ENCODE measurements around the gene HS3ST5.
"Not testable (repeated sequence)": the region's sequence is repeated elsewhere in the genome, so short reads cannot be mapped to it uniquely, and the experiment has no call there.

HS3ST5 gene

DNA sequence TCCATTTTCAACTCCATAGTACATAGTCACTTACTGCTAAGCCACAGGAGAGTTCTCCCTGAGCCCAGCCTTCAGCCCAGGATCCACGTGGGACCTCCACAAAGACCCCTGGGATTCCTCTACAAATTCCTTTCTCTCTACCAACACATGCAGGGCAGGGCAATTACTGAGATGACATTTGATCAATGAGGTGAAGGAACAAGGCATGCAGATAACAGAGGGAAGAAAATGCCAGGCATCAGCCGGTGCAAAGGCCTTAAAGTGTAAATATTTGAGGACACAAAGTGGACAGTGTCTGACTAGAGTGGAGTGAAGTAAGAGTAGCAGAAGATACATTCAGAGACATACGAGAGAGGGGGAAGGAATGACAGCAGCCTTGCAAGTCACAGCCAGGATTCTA lies 70.2 kb downstream of the HS3ST5 start:
- no peak for DNase-seq

DNA sequence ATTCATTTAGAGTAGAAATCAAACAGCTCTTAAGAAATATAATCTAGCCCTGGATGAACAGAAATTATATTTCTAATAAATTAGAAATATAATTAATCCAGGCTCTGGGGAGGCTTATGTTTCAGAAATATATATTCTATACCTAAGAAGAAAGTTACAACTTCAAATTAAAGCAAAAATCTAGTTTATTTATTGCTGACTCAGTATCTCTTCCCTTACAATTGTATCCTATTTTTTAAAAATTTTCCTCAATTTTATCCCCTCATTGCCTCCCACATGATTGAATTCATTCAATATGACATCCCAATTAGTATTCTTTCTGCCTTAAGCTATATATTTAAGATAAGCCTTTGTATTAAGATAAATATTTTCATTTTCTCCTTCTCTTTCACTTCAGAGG lies 71.4 kb downstream of the HS3ST5 start:
- DNase-seq, result no peak

- DNase-seq, result no peak
Measured at GRCh38 chr6:114267897-114268296, 74.9 kb downstream of the HS3ST5 start.

- DNase-seq, result no peak
Measured at GRCh38 chr6:114260810-114261209, 82.0 kb downstream of the HS3ST5 start.

DNA sequence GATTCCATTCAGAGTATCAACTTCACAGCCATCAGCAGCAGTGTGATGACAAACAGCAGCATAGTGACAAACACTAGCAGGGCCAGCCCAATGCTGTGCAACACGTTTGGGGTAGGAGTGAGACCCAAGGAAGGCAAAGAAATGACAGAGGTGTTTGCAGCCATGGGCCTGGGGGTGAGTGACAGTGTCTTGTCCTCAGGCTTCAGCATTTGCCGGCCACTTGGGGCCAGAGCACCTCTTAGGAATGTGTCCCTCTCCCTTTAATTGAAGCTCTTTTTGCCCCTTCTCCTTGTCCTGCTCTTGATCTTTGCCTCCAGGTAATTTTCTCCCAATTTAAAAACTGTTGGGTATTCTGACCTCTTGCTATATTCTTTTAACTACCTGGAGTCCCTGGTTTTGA lies 84.4 kb downstream of the HS3ST5 start:
- DNase-seq, result no peak

GRCh38 chr6:114253431-114253830 lies 89.4 kb downstream of the HS3ST5 start:
- DNase-seq, result no peak

- DNase-seq, result no peak
Measured at GRCh38 chr6:114249522-114249921, 93.3 kb downstream of the HS3ST5 start.

DNA sequence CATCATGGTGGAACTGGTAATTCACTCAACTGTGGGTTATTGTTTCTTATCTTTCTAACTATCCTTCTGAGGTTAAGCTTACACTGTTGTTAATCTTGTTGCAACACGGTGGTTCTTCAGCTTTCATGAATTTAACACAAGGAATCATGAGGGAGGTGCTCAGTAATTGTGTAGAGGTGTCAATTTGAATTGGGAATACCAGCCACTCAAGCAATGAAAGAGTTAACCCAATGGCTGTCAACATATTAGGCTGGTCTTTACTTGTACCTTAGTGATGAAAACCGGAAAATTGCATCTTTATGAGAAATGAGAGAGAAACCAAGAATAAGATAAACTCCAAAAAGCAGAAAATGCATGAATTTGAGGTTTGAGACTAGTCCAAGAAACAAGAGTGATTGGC lies 95.7 kb downstream of the HS3ST5 start:
- no peak for DNase-seq

- no peak for DNase-seq
Measured at GRCh38 chr6:114240796-114241195, 102.0 kb downstream of the HS3ST5 start.

DNA sequence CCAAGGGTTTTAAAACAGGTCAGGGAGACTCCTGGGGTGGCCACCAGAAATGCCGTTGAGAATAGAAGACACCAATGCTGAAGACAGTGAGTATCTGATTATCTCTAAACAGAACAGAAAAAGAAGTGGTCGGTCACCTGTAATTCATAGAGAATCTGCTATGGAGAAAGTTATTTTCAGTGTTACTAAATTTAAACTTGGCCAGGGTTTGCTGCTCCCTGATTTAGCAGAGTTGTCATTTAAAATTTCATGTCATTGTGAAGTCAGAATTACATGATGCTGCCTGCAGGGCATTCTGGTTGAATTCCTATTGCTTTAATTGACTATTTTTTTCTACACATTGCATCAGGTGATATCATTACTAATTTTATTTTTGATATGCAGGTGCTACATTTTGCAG lies 114.1 kb downstream of the HS3ST5 start:
- DNase-seq, result no peak

- DNase-seq, result no peak
Measured at GRCh38 chr6:114227944-114228468, 114.8 kb downstream of the HS3ST5 start.

DNA sequence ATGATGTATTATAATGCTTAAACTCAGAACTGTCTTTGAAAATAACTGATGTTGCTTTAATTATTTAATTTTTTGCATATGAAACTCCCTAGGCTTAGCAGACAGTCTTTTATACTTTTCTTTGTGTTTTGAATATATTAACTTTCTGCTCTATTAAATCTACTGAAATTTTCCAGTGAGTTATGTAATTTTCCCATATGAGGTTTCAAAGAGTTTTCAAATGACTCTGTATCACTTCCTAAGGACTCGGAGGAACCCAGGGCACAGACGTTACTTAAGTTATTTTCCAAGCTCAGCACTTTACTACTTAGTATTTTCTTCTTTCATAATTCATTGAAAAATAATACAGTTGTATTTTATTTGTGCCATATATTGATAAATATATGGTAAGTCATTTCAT lies 122.6 kb downstream of the HS3ST5 start:
- no peak for DNase-seq

- DNase-seq, result no peak
Measured at GRCh38 chr6:114218437-114219340, 124.1 kb downstream of the HS3ST5 start.

DNA sequence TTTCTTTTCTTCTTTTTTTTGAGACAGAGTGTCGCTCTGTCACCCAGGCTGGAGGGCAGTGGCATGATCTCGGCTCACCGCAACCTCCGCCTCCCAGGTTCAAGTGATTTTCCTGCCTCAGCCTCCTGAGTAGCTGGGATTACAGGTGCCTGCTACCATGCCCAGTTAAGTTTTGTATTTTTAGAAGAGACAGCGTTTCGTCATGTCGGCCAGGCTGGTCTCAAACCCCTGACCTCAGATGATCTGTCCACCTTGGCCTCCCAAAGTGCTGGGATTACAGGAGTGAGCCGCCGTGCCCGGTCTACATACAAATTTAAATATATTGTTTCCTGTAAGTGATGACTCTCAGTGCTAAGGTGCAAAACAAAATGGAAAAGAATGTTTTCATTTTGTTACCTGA lies 124.8 kb downstream of the HS3ST5 start:
- DNase-seq, result not testable (repeated sequence)

- DNase-seq, result no peak
Measured at GRCh38 chr6:114216789-114217467, 125.9 kb downstream of the HS3ST5 start.

- DNase-seq, result no peak
Measured at GRCh38 chr6:114210467-114210866, 132.4 kb downstream of the HS3ST5 start.

DNA sequence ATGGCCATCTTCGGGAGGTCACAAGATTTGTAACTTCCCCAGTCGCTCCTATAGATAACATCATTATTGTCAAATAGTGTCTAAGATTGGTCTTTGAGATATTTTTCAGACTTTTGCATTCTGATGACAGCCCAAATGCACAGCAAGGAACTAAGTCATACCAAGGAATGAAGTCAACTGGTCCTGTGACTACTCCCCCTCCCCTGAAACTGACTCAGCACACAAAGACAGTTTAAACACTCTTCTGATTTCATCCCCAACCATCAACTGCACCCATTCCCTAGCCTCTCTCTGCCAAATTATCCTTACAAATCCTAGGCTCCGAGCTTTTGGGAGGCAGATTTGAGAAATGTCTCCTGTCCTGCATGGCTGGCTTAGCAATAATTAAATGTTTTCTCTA lies 139.4 kb downstream of the HS3ST5 start:
- no peak for DNase-seq

- DNase-seq, result no peak
Measured at GRCh38 chr6:114202389-114202788, 140.4 kb downstream of the HS3ST5 start.

- no peak for DNase-seq
Measured at GRCh38 chr6:114200891-114201290, 141.9 kb downstream of the HS3ST5 start.

DNA sequence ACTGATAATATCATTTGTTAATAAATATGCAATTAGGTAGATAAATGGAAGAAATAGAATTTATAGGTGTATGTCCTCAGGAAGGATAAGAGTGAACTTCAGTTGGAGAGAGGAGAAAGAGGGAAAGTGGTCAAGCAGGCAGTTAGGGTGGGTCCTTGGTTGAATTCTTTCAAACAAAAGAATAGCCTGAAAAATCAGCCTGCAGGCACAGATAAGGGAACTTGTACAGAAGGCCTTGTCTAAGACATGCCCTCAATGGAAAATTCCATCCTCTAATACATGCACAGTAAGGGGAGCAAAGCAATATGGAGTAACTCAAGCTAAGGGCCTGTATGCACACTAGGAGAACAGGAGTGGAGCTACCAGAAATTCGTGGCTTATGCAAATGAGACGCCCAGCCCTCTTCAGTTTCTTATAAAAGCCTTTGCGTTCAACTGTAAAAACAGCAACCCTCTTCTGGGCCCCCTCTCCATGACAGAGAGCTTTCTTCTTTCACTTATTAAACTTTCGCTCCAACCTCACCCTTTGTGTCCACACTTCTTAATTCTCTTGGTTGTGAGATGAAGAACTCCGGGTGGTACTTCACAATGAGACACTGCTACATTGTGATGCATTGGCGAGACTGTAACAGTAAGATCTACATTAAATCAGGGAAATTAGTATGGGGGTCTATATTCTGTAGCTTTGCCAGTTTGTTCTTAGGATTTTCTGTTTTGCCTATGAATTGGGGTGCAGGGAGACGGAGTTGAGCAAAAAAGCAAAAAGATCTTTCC lies 147.0 kb downstream of the HS3ST5 start:
- no peak for DNase-seq

DNA sequence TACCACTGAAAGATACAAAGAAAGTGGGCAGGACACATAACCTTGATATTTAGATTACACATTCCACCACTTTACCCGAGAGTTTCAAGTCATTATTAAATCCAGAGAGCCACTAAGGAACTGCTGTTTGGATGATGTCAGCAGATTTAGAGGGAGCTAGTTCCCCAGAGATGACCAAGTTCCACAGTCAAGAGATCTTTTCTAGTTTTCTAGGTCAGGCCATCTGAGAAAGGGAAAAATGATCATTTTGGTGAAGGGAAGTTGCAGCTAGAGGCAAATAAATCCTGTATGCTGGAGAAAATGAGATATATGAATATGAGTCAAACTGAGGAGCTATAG lies 147.8 kb downstream of the HS3ST5 start:
- DNase-seq, result no peak

DNA sequence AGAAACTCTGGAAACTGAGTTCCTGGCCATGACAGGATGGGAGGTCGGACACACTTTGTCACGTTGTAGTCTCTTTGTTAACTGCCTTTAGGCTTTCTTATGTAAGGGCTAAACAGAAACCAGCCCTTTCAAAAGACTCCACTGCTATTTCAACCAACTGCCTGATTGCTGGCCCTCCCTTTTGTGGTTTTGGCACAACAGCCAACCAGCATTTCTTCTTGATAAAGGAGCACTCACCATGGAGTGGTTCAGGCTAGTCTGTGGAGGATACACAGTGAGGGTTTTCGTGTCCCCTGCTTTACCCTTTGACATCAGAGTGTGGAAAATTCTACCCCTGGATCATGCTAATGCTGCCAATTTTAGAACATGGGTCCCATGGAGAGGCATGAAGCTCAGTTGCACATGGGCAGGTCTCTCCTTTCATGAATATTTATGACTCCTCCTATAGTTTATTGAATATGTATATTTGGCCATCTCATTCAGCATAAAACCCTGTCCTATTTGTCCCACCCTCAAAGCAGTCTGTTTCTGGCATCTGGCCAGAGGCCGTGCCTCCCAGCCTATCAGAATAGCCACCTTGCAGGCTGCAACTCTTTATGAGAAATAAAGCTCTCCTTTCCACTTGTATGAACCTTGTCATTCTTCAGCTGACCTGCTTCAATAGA lies 148.3 kb downstream of the HS3ST5 start:
- DNase-seq, result no peak

- DNase-seq, result no peak
Measured at GRCh38 chr6:114187563-114187962, 155.3 kb downstream of the HS3ST5 start.

Measured in DMS79 treated with DMSO at 0.1 percent for 48 hours (cell line).